GM19463 (cell line): ENCODE data around the gene UBE2C.

Experiments
- ATAC-seq: cut with Tn5 transposase; IDR thresholded peaks from one replicate; pipeline ENCODE4 v1.9.1; 2021; ENCODE audit warnings: mild to moderate bottlenecking, moderate library complexity; ENCODE audit not compliant: unreplicated experiment

The UBE2C gene

DNA sequence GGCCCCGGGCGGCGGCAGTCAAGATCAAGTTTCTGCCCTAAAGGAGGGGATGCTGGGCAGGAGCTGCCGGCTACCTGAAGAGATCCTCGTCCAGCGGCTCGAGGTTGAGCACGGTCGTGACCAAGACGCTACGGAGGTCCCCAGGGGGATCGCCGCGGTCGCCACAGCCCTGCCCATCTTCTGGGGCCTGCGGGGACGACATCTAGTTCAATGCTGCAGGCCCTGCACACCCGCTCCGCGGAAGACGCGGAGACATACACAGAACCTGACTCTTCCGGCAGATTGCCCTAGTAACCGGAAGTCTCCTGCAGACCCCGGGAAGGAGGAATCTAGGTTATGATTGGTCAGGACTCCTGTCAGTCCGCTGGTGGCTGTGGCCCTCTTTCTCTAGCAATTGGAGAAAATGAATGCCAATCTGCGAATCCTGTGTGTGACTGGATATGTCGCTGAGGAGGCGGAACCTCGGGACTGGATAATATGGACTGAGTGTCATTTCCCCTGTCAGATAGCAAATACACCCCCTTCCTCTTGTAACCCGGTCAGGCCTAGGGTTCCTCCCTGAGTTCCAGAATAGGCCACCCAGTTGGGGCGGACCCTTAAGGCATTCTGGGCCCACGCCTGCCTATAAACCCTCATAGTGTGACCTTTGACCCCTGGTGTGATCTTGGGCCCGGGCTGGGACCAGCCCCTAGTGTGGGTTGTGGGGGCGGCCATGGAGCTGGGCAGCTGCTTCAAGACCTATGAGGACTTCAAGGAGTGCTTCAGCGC lies 44.9 kb downstream of the UBE2C start, which contains the start of the genes ACOT8 and ZSWIM3:
Gene ACOT8 (minus strand): TSS at position 279 of the 768 bp plus-strand sequence. CDS start 77 bp downstream, at position 202.
Gene ZSWIM3 (plus strand): TSS at position 501 of the 768 bp plus-strand sequence. CDS start 212 bp downstream, at position 713.
- peak; percentile 93 for ATAC-seq

- ATAC-seq = peak; percentile 27
Observed at GRCh38 chr20:45857882-45858216, 45.4 kb downstream of the UBE2C start.

DNA sequence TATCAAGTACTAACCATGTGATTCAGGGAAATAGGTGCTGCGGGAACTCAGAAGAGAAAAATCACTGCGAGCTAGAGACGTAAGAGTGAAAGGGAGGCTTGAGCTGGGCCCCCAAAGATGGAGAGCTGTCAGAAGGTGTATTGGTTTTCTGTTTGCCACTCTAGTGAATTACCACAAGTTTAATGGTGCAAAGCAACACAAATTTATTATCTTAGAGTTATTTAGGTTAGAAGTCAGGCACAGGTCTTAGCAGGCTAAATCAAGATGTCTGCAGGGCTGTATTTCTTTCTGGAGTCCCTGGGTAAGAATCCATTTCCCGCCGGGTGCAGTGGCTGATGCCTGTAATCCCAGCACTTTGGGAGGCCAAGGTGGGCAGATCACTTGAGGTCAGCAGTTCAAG lies 47.5 kb downstream of the UBE2C start:
- no peak for ATAC-seq

DNA sequence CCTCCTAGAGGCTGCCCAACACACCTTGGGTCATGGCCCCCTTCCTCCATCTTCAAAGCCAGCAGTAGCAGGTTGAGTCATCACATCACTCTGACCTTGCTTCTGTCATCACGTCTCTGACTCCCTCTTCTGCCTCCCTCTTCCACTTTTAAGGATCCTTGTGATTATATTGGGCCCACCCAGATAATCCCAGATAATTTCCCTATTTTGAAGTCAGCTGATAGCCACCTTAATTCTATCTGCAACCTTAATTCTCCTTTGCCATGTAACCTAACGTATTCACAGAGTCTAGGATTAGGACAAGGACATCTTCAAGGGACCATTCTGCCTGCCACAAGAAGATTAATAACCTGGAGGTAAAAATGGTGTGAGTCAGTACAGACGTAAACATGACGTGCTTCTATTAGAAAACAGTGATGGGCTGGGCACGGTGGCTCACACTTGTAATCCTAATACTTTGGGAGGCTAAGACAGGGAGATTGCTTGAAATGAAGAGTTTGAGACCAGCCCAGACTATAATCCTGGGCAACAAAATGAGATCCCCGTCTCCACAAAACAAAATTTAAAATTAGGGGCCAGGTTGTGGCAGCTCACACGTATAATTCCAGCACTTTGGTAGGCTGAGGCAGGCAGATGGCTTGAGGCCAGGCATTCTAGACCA lies 48.2 kb downstream of the UBE2C start:
- no peak for ATAC-seq

- ATAC-seq = no peak
Observed at GRCh38 chr20:45861221-45862075, 49.0 kb downstream of the UBE2C start.

DNA sequence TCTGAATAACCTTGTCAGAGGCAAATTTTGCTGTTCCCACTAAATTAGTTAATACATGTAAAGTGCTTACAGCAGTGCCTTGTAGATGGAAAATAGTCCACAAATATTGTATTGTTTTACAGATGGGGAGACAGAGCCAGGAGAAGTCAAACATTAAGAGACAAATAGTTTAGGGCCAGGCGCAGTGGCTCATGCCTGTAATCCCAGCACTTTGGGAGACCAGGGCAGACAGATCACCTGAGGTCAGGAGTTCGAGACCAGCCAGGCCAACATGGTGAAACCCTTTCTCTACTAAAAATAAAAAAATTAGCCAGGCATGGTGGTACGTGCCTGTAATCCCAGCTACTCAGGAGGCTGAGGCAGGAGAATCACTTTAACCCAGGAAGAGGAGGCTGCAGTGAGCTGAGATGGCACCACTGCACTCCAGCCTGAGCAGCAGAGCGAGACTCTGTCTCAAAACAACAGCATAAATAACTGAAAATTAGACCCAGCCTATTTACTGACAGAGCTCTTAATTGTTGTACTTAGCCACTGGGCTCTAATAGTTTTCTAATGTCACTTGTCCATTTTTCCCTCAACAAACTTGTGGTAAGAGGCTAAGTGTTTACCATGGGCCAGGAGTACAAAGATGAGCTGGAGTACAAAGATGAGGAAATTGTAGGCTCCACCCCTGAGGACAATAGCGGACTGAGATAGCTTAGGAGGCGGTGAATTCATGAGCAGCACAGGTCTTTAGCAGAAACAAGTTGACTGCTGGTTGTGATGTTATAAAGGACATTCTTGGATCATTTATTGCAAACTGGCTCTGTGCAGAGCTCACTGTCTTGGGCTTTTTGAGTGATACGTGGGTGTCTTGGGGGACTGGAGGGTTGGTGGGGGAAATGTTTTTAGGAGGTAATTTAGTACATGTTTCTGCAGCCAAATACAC lies 51.4 kb downstream of the UBE2C start:
- no peak for ATAC-seq

GRCh38 chr20:45866454-45866853 lies 54.0 kb downstream of the UBE2C start:
- no peak for ATAC-seq
